GM12801 (cell line): ENCODE data around the gene CFAP74.

Experiments used
- TF ChIP-seq, protein P1 (sequence below): IDR thresholded peaks from one replicate; pipeline ENCODE4 v1.5.1; 2011; ENCODE audit warnings: control low read depth; ENCODE audit not compliant: insufficient read length; ENCODE audit errors: extremely low read depth

The CFAP74 gene

DNA sequence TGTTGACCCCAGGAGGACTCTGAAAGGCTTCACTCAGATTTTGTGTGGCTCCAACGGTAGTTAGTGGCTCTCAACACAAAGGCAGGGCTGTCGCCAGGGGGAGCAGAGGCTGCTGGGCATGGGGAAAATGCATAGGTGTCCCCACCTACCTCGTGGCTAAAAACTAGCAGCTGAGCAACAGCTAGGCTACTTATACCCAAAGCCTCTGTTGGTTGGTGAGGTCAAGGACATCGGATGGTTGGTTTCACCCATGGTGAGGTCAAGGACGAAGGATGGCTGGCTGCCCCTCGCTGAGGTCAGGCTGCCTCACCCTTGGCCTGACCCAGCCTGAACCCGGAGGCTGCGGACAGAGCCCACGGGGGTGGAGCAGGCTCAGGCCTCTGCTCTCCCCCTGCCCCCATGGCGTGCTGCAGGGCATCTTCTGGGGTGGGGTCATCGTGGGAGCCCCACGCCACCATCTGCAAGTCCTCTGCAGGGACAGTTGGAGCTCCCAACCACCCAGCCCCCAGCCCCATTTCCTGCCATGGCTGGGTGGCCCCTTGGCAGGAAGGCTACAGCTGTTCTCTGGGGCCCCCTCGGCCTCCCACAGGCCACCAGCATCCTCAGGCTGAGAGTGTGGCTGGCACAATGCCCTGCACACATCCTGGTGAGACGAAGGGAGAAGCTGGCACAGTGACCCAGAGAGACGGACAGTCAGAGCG is 104.2 kb downstream of the CFAP74 start:
- TF ChIP-seq, protein P1, sequence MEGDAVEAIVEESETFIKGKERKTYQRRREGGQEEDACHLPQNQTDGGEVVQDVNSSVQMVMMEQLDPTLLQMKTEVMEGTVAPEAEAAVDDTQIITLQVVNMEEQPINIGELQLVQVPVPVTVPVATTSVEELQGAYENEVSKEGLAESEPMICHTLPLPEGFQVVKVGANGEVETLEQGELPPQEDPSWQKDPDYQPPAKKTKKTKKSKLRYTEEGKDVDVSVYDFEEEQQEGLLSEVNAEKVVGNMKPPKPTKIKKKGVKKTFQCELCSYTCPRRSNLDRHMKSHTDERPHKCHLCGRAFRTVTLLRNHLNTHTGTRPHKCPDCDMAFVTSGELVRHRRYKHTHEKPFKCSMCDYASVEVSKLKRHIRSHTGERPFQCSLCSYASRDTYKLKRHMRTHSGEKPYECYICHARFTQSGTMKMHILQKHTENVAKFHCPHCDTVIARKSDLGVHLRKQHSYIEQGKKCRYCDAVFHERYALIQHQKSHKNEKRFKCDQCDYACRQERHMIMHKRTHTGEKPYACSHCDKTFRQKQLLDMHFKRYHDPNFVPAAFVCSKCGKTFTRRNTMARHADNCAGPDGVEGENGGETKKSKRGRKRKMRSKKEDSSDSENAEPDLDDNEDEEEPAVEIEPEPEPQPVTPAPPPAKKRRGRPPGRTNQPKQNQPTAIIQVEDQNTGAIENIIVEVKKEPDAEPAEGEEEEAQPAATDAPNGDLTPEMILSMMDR = no peak

DNA sequence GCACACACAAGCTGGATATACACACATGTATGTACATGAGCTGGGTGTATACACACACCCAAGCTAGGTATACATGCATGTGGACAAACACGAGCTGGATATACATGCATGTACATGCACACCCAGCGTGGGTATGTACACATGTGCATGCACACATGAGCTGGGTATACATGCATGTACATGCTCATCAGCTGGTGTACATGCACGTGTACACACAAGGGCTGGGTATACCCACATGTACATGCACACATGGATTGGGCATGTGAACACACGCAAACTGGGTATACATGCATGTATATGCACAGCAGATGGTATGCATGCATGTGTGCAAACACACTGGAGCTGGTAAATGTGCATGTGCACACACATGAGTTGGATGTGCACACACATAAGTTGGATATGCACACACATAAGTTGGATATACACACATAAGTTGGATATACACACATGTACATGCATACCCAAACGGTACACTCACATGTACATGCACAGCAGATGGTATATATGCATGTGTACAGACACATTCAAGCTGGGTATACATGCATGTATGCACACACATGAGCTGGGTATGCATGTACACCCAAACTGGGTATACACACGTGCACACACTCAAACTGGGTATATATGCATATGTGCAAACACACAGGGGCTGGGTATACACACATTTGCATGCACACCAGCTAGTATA is 105.2 kb downstream of the CFAP74 start:
- TF ChIP-seq, protein P1 = no peak

DNA sequence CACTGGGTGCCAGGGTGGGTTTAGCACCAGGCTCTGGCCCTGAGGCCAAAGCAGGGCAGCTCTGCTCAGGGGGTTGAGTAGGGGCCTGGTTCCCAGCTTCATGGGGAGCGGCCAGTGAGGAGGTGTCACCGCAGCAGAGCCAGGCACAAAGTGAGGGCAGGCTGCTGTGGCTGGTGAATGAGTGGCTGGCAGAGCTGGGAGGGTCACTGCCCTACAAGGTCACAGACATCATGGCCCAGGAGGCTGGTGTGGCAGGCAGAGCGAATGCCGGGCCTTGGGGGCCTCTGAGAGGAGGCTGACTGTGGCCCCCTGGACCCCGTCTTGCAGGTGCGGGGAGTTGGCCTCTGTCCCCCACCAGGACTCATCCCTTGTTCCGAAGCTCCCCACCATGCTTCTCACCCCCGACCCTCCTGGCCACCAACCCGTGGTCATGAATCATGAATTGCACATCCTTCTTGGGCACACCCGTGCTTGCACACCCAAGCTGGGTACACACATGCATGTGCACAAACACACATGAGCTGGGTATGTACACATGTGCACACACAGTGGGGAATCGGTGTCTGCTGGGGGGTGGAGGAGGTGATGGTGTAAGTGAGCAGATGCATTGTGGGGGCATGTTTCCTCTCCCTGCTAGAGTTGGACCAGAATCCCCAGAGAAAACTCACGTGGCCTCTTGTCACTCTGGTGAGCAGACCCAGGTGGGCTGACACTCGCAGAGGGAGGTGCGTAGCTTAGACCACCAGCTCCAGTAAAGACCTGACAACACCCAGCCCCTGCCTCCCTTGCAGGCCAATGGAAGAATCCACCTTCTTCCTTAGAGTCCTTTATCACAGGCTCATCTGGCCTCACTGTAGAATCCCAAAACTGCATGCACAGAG is 107.9 kb downstream of the CFAP74 start:
- TF ChIP-seq, protein P1 = no peak

DNA sequence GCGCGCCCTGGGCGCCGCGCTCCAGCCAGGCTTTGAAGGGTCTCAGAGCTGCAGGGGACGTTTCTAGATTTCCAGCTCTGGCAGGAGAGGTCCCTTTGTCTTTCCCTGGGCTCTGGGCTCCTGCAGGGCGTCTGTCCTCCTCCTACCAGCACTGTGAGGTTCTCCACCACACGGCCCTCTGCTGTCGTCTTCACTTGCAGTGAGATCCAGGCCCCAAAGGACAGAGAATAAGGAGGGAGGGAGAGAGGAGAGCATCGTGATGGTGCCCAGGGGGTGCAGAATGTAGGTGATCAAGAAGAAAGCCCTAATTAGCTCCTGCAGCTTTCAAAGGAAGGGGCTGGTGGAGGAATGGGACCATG is 108.5 kb downstream of the CFAP74 start:
- TF ChIP-seq, protein P1 = no peak

DNA sequence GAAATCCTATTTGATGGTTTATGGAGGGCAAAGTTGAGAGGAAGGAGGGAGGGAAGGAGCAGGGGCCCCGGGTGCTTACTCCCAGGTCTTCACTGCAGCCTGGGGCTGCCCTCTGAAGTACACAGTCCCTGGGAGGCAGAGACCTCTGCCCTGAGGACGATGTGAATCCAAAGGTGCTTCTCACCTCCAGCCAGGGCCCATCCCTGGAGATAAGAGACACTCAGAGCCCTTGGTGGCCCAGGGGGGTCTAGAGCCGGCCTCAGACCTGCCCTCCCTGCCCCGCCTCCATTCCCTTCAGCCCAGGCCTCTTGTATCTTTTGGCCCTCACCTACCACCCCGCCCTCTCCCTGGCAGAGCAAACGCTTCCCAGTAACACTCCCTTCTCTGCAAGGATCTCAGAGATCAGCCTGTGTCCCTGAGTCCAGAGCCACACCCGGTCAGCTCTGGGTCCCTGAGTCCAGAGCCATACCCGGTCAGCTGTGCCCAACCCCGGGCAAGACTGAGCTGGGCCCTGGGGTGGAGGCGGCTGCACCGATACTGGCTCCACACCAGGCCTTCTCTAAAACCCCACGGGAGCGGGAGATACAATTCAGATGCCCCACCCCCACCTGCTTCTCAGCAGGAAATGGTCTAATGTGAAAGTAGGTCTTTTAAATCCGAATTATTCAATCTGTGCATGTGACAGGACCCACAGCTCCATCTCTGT is 109.1 kb downstream of the CFAP74 start:
- TF ChIP-seq, protein P1 = no peak

DNA sequence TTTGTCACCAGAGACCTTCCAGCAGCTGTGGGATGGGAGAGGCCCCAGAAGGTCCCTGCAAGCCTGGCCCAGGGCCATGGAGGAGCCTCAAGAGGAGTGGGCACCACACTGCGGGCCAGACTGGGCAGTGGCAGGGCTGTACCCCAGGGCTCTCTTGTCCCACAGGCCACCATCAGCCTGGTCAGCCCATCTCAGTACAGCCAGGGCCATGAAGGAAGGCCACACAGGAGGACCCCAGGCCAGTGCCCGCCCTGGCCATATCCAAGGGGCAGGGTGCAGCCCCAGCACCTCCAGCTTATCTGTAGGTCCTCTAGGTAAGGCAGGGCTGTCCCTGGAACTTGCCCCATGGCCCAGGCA is 109.6 kb downstream of the CFAP74 start:
- TF ChIP-seq, protein P1 = no peak
